Breast epithelium (tissue), 4 donors: ENCODE data around the gene MUSTN1. TPM values are rescaled to one million over a fixed set of nuclear protein-coding genes. Genes with fewer than 3 reads are reported as not detected.
A peak's percentile ranks its signal among the peaks of the same experiment; 100 is the strongest.

Experiments used
- DNase-seq, 2 donors: peaks; one replicate each; pipeline ENCODE4 v3.0.0-alpha.2; 2019; ENCODE audit warnings: low spot score in 2 of 2
- H3K27ac ChIP-seq, 2 donors: fragments of 200-600 bp; sonication (generic) in 1 of 2; one replicate each; pipeline ENCODE4 v1.5.1; 2016 to 2019; ENCODE audit warnings: mild to moderate bottlenecking in 1 of 2
- H3K27me3 ChIP-seq, 2 donors: fragments of 200-600 bp; sonication (generic) in 1 of 2; one replicate each; pipeline versions ENCODE4 v1.5.1 to v1.6.0; 2017 to 2019; ENCODE audit warnings: control low read depth in 1 of 2, mild to moderate bottlenecking in 1 of 2
- H3K36me3 ChIP-seq: fragments of 200-600 bp; one replicate; pipeline ENCODE4 v1.5.1; 2019
- H3K4me1 ChIP-seq, 2 donors: fragments of 200-600 bp; sonication (generic); one replicate each; pipeline ENCODE4 v1.5.1; 2016 to 2019; ENCODE audit warnings: control low read depth in 1 of 2
- H3K4me3 ChIP-seq, 3 donors: fragments of 200-600 bp; sonication (generic); 1 replicate in 2 of 3; 2 replicates in 1 of 3; pipeline ENCODE4 v1.5.1; 2016 to 2019; ENCODE audit warnings: mild to moderate bottlenecking in 3 of 3, moderate library complexity in 2 of 3
- H3K9me3 ChIP-seq, 2 donors: fragments of 200-600 bp; sonication (generic) in 1 of 2; one replicate each; pipeline ENCODE4 v1.5.1; 2016 to 2019; ENCODE audit warnings: control low read depth in 1 of 2
- CTCF ChIP-seq, 3 donors: fragments of 450-650 bp; IDR thresholded peaks; one replicate each; pipeline ENCODE4 v1.5.1; 2016 to 2017; ENCODE audit warnings: antibody characterized with exemption in 3 of 3, mild to moderate bottlenecking in 3 of 3, moderate library complexity in 3 of 3
- POLR2A ChIP-seq: fragments of 450-650 bp; IDR thresholded peaks from one replicate; pipeline ENCODE4 v1.6.1; 2016; ENCODE audit warnings: antibody characterized with exemption, mild to moderate bottlenecking, moderate library complexity
- POLR2AphosphoS5 ChIP-seq, 3 donors: sonication (generic); formaldehyde crosslinking; IDR thresholded peaks; one replicate each; pipeline ENCODE4 v1.6.1; 2017; ENCODE audit warnings: antibody characterized with exemption in 3 of 3
- intact Hi-C: fragments of 100-400 bp; cut with DNase I; formaldehyde crosslinking; loops from one replicate; pipeline ENCODE4 v1.15.1; 2023; ENCODE audit warnings: low total_unique reads
- total RNA-seq, 3 donors: library from RNA; depleted of rRNA; stranded (reverse); fragments of >200 nt; gene quantifications; one replicate each; pipeline ENCODE4 v1.1.0, GENCODE V29; 2016

Gene MUSTN1
- total RNA-seq, 3 donors from 2014 or later, result 5.9 to 13.0 (median 6.9) TPM

GRCh38 chr3:52800079-52800478 lies 34.7 kb downstream of the MUSTN1 start:
- no peak for TF ChIP-seq CTCF (IDR thresholded peaks at IDR 0.05)
- TF ChIP-seq POLR2AphosphoS5 (IDR thresholded peaks at IDR 0.05), result no peak
- TF ChIP-seq POLR2A, result no peak
- no peaks in the 10 kb centered on the region for H3K4me1 ChIP-seq

GRCh38 chr3:52798978-52799476 lies 35.8 kb downstream of the MUSTN1 start:
- Histone ChIP-seq H3K36me3 (no peaks in the 10 kb centered on the region), H3K27ac (no peak overlapping the region)

More at GRCh38 chr3:52800079-52800478, 34.7 kb downstream of the MUSTN1 start:
- intact Hi-C loops, result no loop called here
- no peaks in the 10 kb centered on the region for H3K36me3 ChIP-seq
- H3K4me3 ChIP-seq, result no peak overlapping the region
- no peaks in the 10 kb centered on the region for H3K9me3 ChIP-seq
- H3K27me3 ChIP-seq, result no peaks in the 10 kb centered on the region
- DNase-seq, result no peak
- H3K27ac ChIP-seq, result no peak overlapping the region

GRCh38 chr3:52798376-52798977 lies 36.3 kb downstream of the MUSTN1 start:
- no peaks in the 10 kb centered on the region for H3K36me3 ChIP-seq
- no peaks in the 10 kb centered on the region for H3K4me1 ChIP-seq
- no peak for DNase-seq
- H3K9me3 ChIP-seq, result no peaks in the 10 kb centered on the region
- TF ChIP-seq POLR2AphosphoS5 (IDR thresholded peaks at IDR 0.05) (no peak), CTCF (IDR thresholded peaks at IDR 0.05) (no peak), POLR2A (no peak)
- no peaks in the 10 kb centered on the region for H3K27me3 ChIP-seq
- no peak overlapping the region for H3K27ac ChIP-seq
- intact Hi-C loops, result no loop called here
- no peak overlapping the region for H3K4me3 ChIP-seq

More at GRCh38 chr3:52798978-52799476, 35.8 kb downstream of the MUSTN1 start:
- Histone ChIP-seq H3K4me1 (no peaks in the 10 kb centered on the region), H3K27me3 (no peaks in the 10 kb centered on the region), H3K9me3 (no peaks in the 10 kb centered on the region), H3K4me3 (no peak overlapping the region)
- intact Hi-C loops, result no loop called here
- DNase-seq, result no peak
- TF ChIP-seq POLR2AphosphoS5 (IDR thresholded peaks at IDR 0.05) (no peak), CTCF (IDR thresholded peaks at IDR 0.05) (no peak), POLR2A (no peak)

- intact Hi-C loops, result no loop called here
- Histone ChIP-seq H3K4me3 (no peak overlapping the region), H3K4me1 (no peaks in the 10 kb centered on the region), H3K27me3 (no peaks in the 10 kb centered on the region), H3K27ac (no peak overlapping the region), H3K9me3 (no peaks in the 10 kb centered on the region), H3K36me3 (no peaks in the 10 kb centered on the region)
- no peak for DNase-seq
- no peak for TF ChIP-seq POLR2A
- TF ChIP-seq POLR2AphosphoS5 (IDR thresholded peaks at IDR 0.05), result no peak
- no peak for TF ChIP-seq CTCF (IDR thresholded peaks at IDR 0.05)
Observed at GRCh38 chr3:52796411-52796810, 38.4 kb downstream of the MUSTN1 start.

GRCh38 chr3:52795298-52795900 lies 39.4 kb downstream of the MUSTN1 start:
- intact Hi-C loops, result no loop called here
- TF ChIP-seq POLR2A, result no peak
- no peak for TF ChIP-seq CTCF (IDR thresholded peaks at IDR 0.05)
- no peak for TF ChIP-seq POLR2AphosphoS5 (IDR thresholded peaks at IDR 0.05)
- Histone ChIP-seq H3K4me1 (no peaks in the 10 kb centered on the region), H3K9me3 (no peaks in the 10 kb centered on the region), H3K27me3 (no peaks in the 10 kb centered on the region), H3K4me3 (no peak overlapping the region), H3K36me3 (no peaks in the 10 kb centered on the region), H3K27ac (peak overlapping the region in 1 of 2 donors; percentile 52)
- no peak for DNase-seq
